ENCODE results near the gene ADARB1.

Gene ADARB1

DNA sequence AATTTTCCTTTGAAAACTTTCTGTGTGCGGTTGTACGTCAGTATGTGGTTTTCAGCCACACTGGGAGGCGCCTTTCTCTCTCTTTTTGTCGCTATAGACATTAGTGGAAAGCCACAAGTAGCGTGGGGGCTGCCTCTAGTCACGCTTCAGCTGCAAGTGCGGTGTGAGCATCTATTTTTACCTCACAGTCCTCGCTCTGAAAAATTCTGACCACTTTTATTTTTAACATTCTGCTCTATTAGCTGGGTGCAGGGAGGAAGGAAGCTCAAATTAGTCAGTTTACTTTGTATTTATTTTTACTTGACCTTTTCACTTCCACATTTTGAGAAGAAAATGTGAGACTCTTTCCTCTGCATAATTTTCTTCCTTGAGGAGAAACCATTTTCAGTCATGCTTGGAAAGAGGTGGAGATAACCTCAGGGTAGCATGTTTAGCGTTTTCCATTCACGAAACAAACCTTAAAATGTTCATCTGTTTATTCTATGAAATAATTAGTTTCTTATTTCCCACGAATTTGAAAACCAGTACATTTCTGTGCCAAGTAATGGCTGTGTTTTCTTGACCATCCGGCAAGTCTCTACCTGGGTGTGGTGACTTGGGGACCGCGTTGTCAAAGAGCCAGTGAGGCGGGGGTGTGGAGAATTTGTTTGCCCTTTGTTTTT lies 35.6 kb downstream of the ADARB1 start:
- H3K9me3 ChIP-seq (ENCODE audit: severe bottlenecking): no peaks in the 10 kb centered on the region
- H3K4me1 ChIP-seq (ENCODE audit: insufficient read depth, poor library complexity, severe bottlenecking): no peaks in the 10 kb centered on the region
- no peaks in the 10 kb centered on the region for H3K27me3 ChIP-seq (ENCODE audit: insufficient read depth, poor library complexity, severe bottlenecking)
- ATAC-seq (ENCODE audit: low read depth): no peak
- TF ChIP-seq CTCF (IDR thresholded peaks at IDR 0.05; ENCODE audit: poor library complexity, severe bottlenecking): no peak
- no peak for DNase-seq (ENCODE audit: low spot score)
- no peaks in the 10 kb centered on the region; the same call in 1 of the 2 replicates for H3K36me3 ChIP-seq (ENCODE audit: low read depth)
- no peak overlapping the region for H3K4me3 ChIP-seq (ENCODE audit: severe bottlenecking)
- H3K27ac ChIP-seq (ENCODE audit: poor library complexity, severe bottlenecking): no peak overlapping the region

DNA sequence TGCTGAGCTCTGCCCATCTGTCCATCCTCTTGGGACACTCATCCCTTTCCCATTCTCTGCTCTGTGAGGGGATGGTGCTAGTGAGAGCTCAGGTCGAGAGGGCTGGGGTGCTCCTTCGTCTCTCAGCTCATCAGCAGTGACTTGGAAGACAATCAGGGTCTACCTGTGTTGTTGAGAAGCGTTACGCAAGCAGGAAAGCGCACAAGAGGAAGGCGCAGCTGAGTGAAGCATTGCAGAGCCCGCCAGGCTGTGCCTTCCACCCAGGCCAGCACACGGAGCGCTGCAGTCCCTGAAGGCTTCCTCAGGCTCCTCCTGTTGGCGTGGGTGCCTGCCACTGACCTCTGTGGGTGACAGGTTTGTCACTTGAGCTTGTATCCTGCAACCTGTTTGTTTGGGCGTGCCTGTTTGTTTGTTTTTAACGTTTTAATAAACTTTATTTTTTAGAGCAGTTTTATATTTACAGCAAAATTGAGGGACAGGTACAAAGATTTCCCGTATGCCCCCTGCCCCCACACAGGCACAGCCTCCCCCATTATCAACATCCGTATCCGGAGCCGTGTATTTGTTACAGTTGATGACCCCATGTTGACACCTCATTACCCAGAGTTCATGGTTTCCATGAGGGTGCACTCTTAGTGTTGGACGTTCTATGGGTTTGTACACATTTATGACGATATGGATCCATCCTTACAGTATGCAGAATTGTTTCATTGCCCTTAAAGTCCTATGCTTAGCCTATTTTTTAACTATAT lies 36.7 kb downstream of the ADARB1 start:
- no peaks in the 10 kb centered on the region; the same call in 1 of the 2 replicates for H3K36me3 ChIP-seq (ENCODE audit: low read depth)
- no peaks in the 10 kb centered on the region for H3K4me1 ChIP-seq (ENCODE audit: insufficient read depth, poor library complexity, severe bottlenecking)
- no peaks in the 10 kb centered on the region for H3K27me3 ChIP-seq (ENCODE audit: insufficient read depth, poor library complexity, severe bottlenecking)
- H3K9me3 ChIP-seq (ENCODE audit: severe bottlenecking): no peaks in the 10 kb centered on the region
- no peak for ATAC-seq (ENCODE audit: low read depth)
- no peak overlapping the region for H3K27ac ChIP-seq (ENCODE audit: poor library complexity, severe bottlenecking)
- no peak overlapping the region for H3K4me3 ChIP-seq (ENCODE audit: severe bottlenecking)
- no peak for TF ChIP-seq CTCF (IDR thresholded peaks at IDR 0.05; ENCODE audit: poor library complexity, severe bottlenecking)
- no peak for DNase-seq (ENCODE audit: low spot score)

DNA sequence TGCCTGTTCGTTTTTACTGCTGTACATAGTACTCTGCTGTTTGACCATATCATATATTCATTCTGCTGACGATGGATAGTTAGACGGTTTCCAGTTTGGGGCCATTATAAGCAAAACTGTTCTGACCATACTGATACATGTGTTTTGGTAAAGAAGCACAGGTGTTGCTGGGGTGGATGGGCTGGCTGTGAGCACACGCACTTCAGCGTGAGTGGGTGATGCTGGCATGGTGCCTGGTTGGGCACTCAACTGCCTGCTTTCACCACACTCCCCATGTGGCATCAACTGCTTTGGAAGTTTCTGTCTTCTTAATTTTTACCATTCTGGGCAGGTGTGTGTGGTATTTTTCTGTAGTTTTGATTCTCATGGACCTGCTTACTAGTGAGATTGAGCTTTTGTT lies 37.3 kb downstream of the ADARB1 start:
- Histone ChIP-seq H3K36me3 (ENCODE audit: low read depth) (no peaks in the 10 kb centered on the region; the same call in 1 of the 2 replicates), H3K4me1 (ENCODE audit: insufficient read depth, poor library complexity, severe bottlenecking) (no peaks in the 10 kb centered on the region), H3K27ac (ENCODE audit: poor library complexity, severe bottlenecking) (no peak overlapping the region), H3K4me3 (ENCODE audit: severe bottlenecking) (no peak overlapping the region), H3K27me3 (ENCODE audit: insufficient read depth, poor library complexity, severe bottlenecking) (no peaks in the 10 kb centered on the region), H3K9me3 (ENCODE audit: severe bottlenecking) (no peaks in the 10 kb centered on the region)
- no peak for ATAC-seq (ENCODE audit: low read depth)
- no peak for TF ChIP-seq CTCF (IDR thresholded peaks at IDR 0.05; ENCODE audit: poor library complexity, severe bottlenecking)
- DNase-seq (ENCODE audit: low spot score): no peak

- Histone ChIP-seq H3K27ac (ENCODE audit: poor library complexity, severe bottlenecking) (no peak overlapping the region), H3K27me3 (ENCODE audit: insufficient read depth, poor library complexity, severe bottlenecking) (no peaks in the 10 kb centered on the region), H3K9me3 (ENCODE audit: severe bottlenecking) (no peaks in the 10 kb centered on the region), H3K36me3 (ENCODE audit: low read depth) (no peaks in the 10 kb centered on the region; the same call in 1 of the 2 replicates), H3K4me3 (ENCODE audit: severe bottlenecking) (no peak overlapping the region), H3K4me1 (ENCODE audit: insufficient read depth, poor library complexity, severe bottlenecking) (no peaks in the 10 kb centered on the region)
- DNase-seq (ENCODE audit: low spot score) (no peak), ATAC-seq (ENCODE audit: low read depth) (no peak)
- TF ChIP-seq CTCF (IDR thresholded peaks at IDR 0.05; ENCODE audit: poor library complexity, severe bottlenecking): no peak
These were observed 38.0 kb downstream of the ADARB1 start for GRCh38 chr21:45112371-45112770.

DNA sequence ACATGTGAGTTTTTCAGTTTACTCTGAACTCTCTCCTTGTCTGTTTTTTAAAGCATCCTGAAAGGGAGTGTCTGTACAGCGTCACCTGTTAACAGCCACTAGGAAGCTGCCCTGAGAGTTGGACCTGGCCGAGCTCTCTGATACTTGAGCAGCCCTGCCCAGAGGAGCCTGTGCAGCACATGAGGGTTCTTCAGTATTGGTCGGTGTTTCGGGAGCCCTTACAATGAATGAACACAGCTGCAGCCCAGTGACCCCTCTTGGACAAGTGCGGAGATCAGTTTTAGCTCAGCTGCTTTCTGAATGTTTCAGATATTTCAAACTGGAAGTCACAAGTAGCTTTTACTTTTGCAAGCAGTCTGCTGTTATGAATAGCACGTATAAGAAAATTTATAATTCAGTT lies 39.2 kb downstream of the ADARB1 start:
- no peak overlapping the region for H3K27ac ChIP-seq (ENCODE audit: poor library complexity, severe bottlenecking)
- H3K36me3 ChIP-seq (ENCODE audit: low read depth): no peaks in the 10 kb centered on the region; the same call in 1 of the 2 replicates
- H3K9me3 ChIP-seq (ENCODE audit: severe bottlenecking): no peaks in the 10 kb centered on the region
- H3K4me1 ChIP-seq (ENCODE audit: insufficient read depth, poor library complexity, severe bottlenecking): no peaks in the 10 kb centered on the region
- no peaks in the 10 kb centered on the region for H3K27me3 ChIP-seq (ENCODE audit: insufficient read depth, poor library complexity, severe bottlenecking)
- H3K4me3 ChIP-seq (ENCODE audit: severe bottlenecking): no peak overlapping the region
- ATAC-seq (ENCODE audit: low read depth): no peak
- no peak for DNase-seq (ENCODE audit: low spot score)
- no peak for TF ChIP-seq CTCF (IDR thresholded peaks at IDR 0.05; ENCODE audit: poor library complexity, severe bottlenecking)

Data from RWPE2 (cell line).